Skeletal muscle tissue (tissue), 4 donors: Measurements from ENCODE around the gene PRR29. TPM values are rescaled to one million over a fixed set of nuclear protein-coding genes. Genes with fewer than 3 reads are reported as not detected.

ENCODE experiments used
- H3K27ac ChIP-seq: one replicate; pipeline ENCODE4 v1.7.0; 2013; ENCODE audit warnings: mild to moderate bottlenecking, low read depth, low read length, inconsistent platforms
- H3K27me3 ChIP-seq, 3 donors: one replicate each; pipeline ENCODE4 v1.7.0; 2013; ENCODE audit warnings: low read length in 3 of 3; ENCODE audit not compliant: control insufficient read depth in 3 of 3, insufficient read depth in 3 of 3
- H3K36me3 ChIP-seq, 3 donors: one replicate each; pipeline ENCODE4 v1.7.0; 2013; ENCODE audit warnings: low read length in 3 of 3; ENCODE audit not compliant: control insufficient read depth in 3 of 3, insufficient read depth in 3 of 3
- H3K4me1 ChIP-seq, 3 donors: one replicate each; pipeline ENCODE4 v1.7.0; 2013; ENCODE audit warnings: low read length in 3 of 3, mild to moderate bottlenecking in 3 of 3; ENCODE audit not compliant: control insufficient read depth in 3 of 3, insufficient read depth in 3 of 3
- H3K4me3 ChIP-seq, 3 donors: one replicate each; pipeline ENCODE4 v1.7.0; 2013; ENCODE audit warnings: low read length in 3 of 3
- H3K9ac ChIP-seq, 3 donors: one replicate each; pipeline ENCODE4 v1.7.0; 2013; ENCODE audit warnings: low read length in 3 of 3, mild to moderate bottlenecking in 3 of 3, moderate library complexity in 2 of 3, low read depth in 1 of 3
- H3K9me3 ChIP-seq, 3 donors: one replicate each; pipeline ENCODE4 v1.7.0; 2013; ENCODE audit warnings: low read length in 3 of 3; ENCODE audit not compliant: control insufficient read depth in 3 of 3
- total RNA-seq: library from RNA; depleted of rRNA; stranded (reverse); fragments of >200 nt; gene quantifications from one replicate; pipeline ENCODE4 v1.2.3, GENCODE V29; 2014
- donor health status: Osteomylitis.

PRR29 gene
- total RNA-seq, 1 donor from 2014 or later = not detected

DNA sequence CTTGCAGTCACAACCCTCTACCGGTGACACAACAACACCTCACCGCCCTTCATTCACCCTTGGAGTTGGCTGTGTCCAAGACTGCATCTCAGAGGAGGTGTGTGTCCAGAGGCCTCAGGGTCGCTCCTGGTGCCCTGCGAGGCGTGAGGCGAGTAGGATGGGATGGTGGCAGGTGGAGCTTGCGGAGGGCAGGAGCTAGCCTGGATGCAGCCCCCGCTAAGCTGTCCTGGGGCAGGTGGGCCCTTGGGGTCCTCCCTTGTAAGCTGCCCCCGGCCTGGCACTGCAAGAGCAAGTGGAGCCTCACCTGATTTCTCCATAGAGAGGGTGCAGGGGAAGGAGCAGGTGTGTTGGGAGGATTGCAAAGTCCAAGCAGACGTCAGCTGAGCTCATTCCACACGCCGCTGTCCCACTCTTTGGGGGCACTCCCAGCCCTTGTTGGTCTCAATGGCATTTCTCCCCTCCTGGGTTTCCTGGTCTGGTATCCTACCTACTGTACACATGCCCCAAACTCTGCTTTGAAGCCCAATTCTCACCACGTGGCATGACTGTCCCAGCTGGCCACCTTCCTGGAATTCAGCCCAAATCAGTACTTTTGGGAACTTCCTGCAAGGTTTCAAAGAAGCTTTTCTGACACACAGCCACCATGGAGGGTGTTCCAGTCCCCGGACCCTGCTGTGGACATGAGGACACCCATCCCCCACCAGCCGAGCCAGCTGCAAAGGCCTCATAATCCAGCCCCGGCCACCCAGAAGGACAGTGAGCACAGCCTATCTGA, 40.4 kb downstream of the PRR29 start:
- no peaks in the 10 kb centered on the region for H3K9me3 ChIP-seq
- no peaks in the 10 kb centered on the region for H3K4me1 ChIP-seq
- peaks cover 12 to 13% (median 12%) of the 10 kb centered on the region in 3 donors for H3K36me3 ChIP-seq
- no peak overlapping the region for H3K9ac ChIP-seq
- no peak overlapping the region for H3K27ac ChIP-seq
- no peaks in the 10 kb centered on the region for H3K27me3 ChIP-seq
- H3K4me3 ChIP-seq = no peak overlapping the region

DNA sequence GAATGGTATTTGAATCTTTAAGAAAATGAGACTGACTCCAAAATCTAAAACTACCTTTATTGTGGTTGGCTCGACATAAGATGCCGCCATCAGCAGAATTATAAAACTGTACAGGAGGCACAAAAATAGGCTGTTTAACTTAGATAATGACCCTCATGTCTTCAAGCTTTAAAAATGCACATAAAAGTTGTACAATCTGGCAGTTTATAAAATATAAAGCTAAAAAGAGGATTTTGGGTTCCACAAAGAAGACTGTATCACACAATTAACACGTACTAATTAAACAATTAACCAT, 40.9 kb downstream of the PRR29 start:
- H3K9ac ChIP-seq = no peak overlapping the region
- no peak overlapping the region for H3K4me3 ChIP-seq
- no peaks in the 10 kb centered on the region for H3K4me1 ChIP-seq
- H3K36me3 ChIP-seq = peaks cover 16 to 19% (median 17%) of the 10 kb centered on the region in 3 donors
- H3K27ac ChIP-seq = no peak overlapping the region
- H3K9me3 ChIP-seq = no peaks in the 10 kb centered on the region
- H3K27me3 ChIP-seq = no peaks in the 10 kb centered on the region

DNA sequence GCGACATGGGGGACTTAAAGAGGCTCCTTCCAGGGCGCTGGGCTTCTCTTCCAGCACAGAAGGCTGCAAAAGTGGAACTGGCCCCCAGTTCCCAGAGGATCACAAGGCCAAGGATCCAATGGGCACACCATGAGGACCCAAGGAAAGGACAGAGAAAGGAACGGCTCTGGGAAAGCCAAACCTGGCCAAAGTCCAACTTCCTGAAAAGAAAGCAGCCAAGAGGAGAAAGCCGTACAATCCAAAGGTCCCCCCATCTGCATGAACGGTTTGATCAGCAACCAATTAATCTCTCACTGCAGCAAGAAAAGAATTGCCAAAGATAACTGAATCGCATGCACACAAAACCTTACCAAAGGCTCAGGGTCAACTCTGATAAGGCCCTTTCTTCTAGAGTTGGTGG, 42.1 kb downstream of the PRR29 start:
- Histone ChIP-seq H3K27me3 (no peaks in the 10 kb centered on the region), H3K4me1 (no peaks in the 10 kb centered on the region), H3K9me3 (no peaks in the 10 kb centered on the region), H3K9ac (no peak overlapping the region), H3K27ac (no peak overlapping the region), H3K4me3 (no peak overlapping the region), H3K36me3 (peaks cover 27 to 30% (median 27%) of the 10 kb centered on the region in 3 donors)

DNA sequence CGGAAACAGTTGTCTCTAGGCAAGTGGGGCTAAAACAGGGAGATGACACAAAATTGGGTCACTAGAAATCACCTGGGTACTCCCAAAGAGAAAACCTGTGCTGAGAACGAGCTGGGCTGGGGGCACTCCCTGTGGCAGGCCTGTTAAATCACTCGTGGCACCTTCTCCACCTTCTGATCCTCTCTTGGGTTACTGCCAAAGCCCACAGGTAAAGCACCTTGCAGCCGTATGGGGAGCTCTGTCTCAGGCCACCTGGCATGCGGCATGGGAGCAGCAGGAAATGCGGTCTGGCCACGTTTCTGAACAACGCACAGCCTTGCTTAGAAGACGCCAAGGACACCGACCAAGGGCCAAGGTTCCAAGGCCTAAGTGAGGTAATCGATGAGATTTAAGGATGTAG, 43.8 kb downstream of the PRR29 start:
- Histone ChIP-seq H3K9ac (no peak overlapping the region), H3K27ac (no peak overlapping the region), H3K4me3 (no peak overlapping the region), H3K27me3 (no peaks in the 10 kb centered on the region), H3K9me3 (no peaks in the 10 kb centered on the region), H3K36me3 (peaks cover 41 to 45% (median 42%) of the 10 kb centered on the region in 3 donors), H3K4me1 (no peaks in the 10 kb centered on the region)

DNA sequence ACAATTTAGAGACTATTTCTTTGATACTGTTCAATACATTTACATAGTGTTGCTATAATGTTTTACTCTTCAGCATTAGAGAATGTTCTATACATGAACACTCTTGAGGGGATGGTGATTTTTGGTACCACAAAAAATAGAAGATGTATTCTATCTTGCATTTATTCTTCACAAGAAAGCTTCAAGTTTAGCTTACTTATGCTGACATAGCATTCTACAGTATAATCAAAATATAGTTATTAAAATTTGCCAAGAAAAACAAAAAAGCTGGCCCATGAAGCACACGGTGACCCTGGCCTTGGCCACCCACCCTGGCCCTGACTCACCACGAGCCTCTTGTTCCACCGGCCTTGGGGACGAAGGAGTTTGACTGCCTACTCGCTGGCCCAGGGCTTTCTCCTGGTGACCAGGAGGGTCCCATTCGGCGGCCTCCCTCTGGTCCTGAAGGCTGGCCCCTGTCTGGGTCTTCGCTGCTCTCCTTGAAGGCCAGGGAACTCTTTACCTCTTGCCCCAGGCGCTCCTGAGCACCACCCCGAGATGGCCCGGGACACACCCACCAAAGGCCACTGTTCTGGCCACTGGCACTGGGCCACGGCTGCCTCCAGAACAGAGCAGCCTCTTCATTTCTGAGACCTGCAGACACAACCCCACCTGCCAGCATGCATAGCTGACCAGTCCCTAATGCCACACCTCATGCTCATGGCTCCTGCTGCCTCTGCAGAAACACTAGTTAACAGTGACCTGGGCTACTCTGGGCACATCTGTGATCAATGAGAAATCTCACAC, 44.7 kb downstream of the PRR29 start:
- Histone ChIP-seq H3K9me3 (no peaks in the 10 kb centered on the region), H3K9ac (no peak overlapping the region), H3K4me1 (no peaks in the 10 kb centered on the region), H3K36me3 (peaks cover 42 to 49% (median 47%) of the 10 kb centered on the region in 3 donors), H3K27me3 (no peaks in the 10 kb centered on the region), H3K4me3 (no peak overlapping the region), H3K27ac (no peak overlapping the region)

DNA sequence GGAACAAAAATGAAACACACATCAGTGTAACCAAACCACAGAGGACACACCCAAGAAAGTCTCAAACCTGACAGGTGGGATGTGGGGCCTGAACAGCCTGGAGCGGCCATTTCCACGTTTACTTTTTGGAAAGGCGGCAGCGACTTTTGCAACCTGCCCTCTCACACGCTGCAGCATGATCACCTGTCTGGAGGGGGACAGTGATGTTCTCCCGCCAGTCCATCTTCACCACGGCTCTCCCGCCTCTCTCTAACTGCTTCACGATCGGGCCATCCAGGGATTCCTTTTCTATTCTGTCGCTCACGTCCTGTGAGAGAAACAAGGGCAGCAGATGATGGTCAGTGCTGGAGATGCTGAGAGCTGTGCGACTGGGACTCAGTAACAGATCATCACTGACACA, 47.0 kb downstream of the PRR29 start:
- Histone ChIP-seq H3K9me3 (no peaks in the 10 kb centered on the region), H3K36me3 (peaks cover 55 to 64% (median 62%) of the 10 kb centered on the region in 3 donors), H3K4me3 (no peak overlapping the region), H3K4me1 (no peaks in the 10 kb centered on the region), H3K27me3 (no peaks in the 10 kb centered on the region), H3K9ac (no peak overlapping the region), H3K27ac (no peak overlapping the region)

DNA sequence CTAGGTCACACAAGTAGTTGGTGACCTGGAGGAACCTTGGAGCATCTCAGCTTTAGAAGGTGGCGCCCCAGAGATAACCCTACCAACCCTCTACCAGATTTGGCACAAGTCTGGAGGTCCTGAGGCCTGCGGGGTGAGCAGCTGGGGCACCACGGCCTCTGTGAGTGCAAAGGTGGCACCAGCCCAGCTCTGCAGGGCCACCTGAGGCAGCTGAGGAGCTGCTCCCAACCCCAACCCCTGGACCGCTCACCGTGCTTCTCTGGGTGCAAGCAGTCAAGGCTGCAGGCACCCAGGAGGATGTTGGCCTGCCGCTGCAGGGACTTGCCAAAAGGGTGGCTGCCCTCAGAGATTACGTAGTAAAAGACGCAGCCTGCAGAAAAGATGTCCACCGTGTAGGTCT, 50.7 kb downstream of the PRR29 start:
- Histone ChIP-seq H3K27ac (no peak overlapping the region), H3K4me3 (no peak overlapping the region), H3K9me3 (no peaks in the 10 kb centered on the region), H3K27me3 (no peaks in the 10 kb centered on the region), H3K9ac (no peak overlapping the region), H3K4me1 (no peaks in the 10 kb centered on the region), H3K36me3 (peaks cover 52 to 75% (median 64%) of the 10 kb centered on the region in 3 donors)

DNA sequence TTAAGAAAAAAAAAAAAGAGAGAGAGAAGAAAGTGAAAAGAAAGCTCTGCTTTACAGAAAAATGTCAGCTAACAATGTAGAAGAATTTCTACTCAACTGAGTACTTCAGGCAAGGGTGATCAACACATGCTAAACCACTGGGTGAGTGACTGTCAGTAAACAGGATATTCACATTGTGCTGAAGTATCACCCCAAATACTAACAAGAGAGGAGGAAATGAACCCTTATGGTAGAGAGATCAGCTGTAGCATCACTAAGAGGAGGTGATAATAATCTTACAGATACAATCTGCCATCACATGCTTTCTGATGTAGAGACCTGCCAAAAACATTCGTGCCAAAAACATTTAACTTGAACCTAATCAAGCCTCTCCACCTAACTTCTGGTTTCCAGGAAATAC, 53.0 kb downstream of the PRR29 start:
- Histone ChIP-seq H3K4me1 (no peaks in the 10 kb centered on the region), H3K36me3 (peaks cover 49 to 72% (median 57%) of the 10 kb centered on the region in 3 donors)

DNA sequence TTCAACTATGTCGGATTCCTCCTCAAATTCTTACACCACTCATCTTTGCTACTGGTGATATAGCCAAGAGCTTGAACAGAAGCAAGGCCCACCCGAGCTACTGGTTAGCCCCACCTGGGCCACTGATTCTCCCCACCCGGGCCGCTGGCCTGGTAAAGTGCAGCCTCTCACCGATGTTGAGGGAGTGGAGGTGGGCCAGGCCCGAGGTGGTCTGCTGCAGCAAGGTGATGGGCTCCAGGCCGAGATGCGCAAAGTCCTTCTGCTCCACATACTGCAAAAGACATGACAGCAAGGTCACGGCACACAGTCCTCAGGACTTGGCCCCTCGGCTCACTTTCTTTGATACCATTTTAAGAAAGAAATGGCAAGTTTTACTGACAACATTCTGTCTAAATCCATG, 55.0 kb downstream of the PRR29 start:
- H3K4me3 ChIP-seq = no peak overlapping the region
- H3K36me3 ChIP-seq = peaks cover 47 to 74% (median 48%) of the 10 kb centered on the region in 3 donors
- H3K27me3 ChIP-seq = no peaks in the 10 kb centered on the region
- H3K9ac ChIP-seq = no peak overlapping the region
- H3K9me3 ChIP-seq = no peaks in the 10 kb centered on the region
- H3K4me1 ChIP-seq = no peaks in the 10 kb centered on the region
- H3K27ac ChIP-seq = no peak overlapping the region

More for the DNA sequence above, 53.0 kb downstream of the PRR29 start:
- Histone ChIP-seq H3K27me3 (no peaks in the 10 kb centered on the region), H3K9ac (no peak overlapping the region), H3K27ac (no peak overlapping the region), H3K4me3 (no peak overlapping the region), H3K9me3 (no peaks in the 10 kb centered on the region)
